Thymus (tissue), 11 donors: ENCODE data around the gene CLSTN2. TPM values are rescaled to one million over a fixed set of nuclear protein-coding genes. Genes with fewer than 3 reads are reported as not detected.

Source experiments
- DNase-seq, 9 donors: peaks; one replicate each; pipeline ENCODE4 v3.0.0-alpha.2; 2013; ENCODE audit warnings: low spot score in 9 of 9, low read depth in 6 of 9, missing footprints in 1 of 9
- H3K27ac ChIP-seq, 2 donors: one replicate each; pipeline ENCODE4 v1.5.1; 2013; ENCODE audit warnings: control low read depth in 1 of 2, low read depth in 1 of 2, low read length in 1 of 2, mild to moderate bottlenecking in 1 of 2, moderate library complexity in 1 of 2
- H3K27me3 ChIP-seq, 2 donors: one replicate each; pipeline ENCODE4 v1.5.1; 2013; ENCODE audit warnings: low read length in 1 of 2; ENCODE audit not compliant: control insufficient read depth in 2 of 2, insufficient read depth in 1 of 2
- H3K36me3 ChIP-seq, 2 donors: one replicate each; pipeline ENCODE4 v1.5.1; 2013; ENCODE audit warnings: low read length in 1 of 2, mild to moderate bottlenecking in 1 of 2, moderate library complexity in 1 of 2; ENCODE audit not compliant: control insufficient read depth in 2 of 2, insufficient read depth in 2 of 2
- H3K4me1 ChIP-seq, 2 donors: one replicate each; pipeline ENCODE4 v1.5.1; 2013; ENCODE audit warnings: low read length in 2 of 2; ENCODE audit not compliant: control insufficient read depth in 2 of 2, insufficient read depth in 2 of 2
- H3K4me3 ChIP-seq, 2 donors: one replicate each; pipeline ENCODE4 v1.5.1; 2013; ENCODE audit warnings: low read length in 2 of 2, control low read depth in 1 of 2, mild to moderate bottlenecking in 1 of 2
- H3K9me3 ChIP-seq, 2 donors: one replicate each; pipeline ENCODE4 v1.5.1; 2013; ENCODE audit warnings: low read length in 1 of 2, mild to moderate bottlenecking in 1 of 2; ENCODE audit not compliant: control insufficient read depth in 2 of 2, insufficient read depth in 1 of 2
- WGBS: extraction: QIAGEN DNeasy Blood & Tissue Kit; methylation state at CpG from one replicate; pipeline ENCODE4 v1.1.7; 2013; 5-methylcytosine and 5-hydroxymethylcytosine counted together
- polyA plus RNA-seq: library from polyadenylated mRNA; stranded (reverse); fragments of 200-250 nt; gene quantifications from one replicate; pipeline ENCODE4 v1.2.3, GENCODE V29; 2013
- total RNA-seq: library from RNA; stranded (reverse); fragments of 120-200 nt; gene quantifications from one replicate; pipeline ENCODE4 v1.2.4, GENCODE V29; 2013
- donor health status: healthy.

Gene CLSTN2
- total and polyA plus RNA-seq, 2 donors, result 0.25 to 0.61 TPM

DNA sequence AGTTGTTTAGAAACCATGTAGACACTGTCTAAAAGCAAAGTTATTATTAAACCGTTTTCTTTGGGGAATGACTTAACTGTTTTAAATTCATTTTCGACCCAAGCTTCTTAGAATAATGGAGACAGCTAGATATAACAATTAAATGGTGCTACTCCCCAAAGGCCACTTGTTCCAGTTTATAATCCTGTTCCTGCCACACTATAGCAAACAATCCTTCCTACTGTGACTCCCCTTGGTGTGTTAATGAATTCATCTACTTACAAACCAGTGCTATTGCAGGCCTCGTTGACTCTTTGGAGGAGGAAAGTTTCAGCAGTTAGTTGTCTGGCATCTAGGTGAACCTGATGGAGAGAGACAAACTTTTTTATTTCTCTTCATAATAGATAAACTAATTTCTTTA lies 25.2 kb upstream of the CLSTN2 start:
- no peak overlapping the region for H3K27ac ChIP-seq
- no peak for DNase-seq
- H3K27me3 ChIP-seq, result no peaks in the 10 kb centered on the region
- H3K9me3 ChIP-seq, result no peaks in the 10 kb centered on the region
- no peaks in the 10 kb centered on the region for H3K36me3 ChIP-seq
- H3K4me3 ChIP-seq, result no peak overlapping the region
- 63% methylated on average over 3 of the region's 3 CpGs for WGBS
- no peaks in the 10 kb centered on the region for H3K4me1 ChIP-seq

GRCh38 chr3:139916271-139916670 lies 18.7 kb upstream of the CLSTN2 start:
- Histone ChIP-seq H3K9me3 (no peaks in the 10 kb centered on the region), H3K4me3 (no peak overlapping the region), H3K36me3 (no peaks in the 10 kb centered on the region), H3K27ac (no peak overlapping the region), H3K4me1 (no peaks in the 10 kb centered on the region), H3K27me3 (no peaks in the 10 kb centered on the region)
- WGBS, result 82% methylated on average over 2 of the region's 2 CpGs
- DNase-seq, result no peak

- no peak overlapping the region for H3K27ac ChIP-seq
- no peaks in the 10 kb centered on the region for H3K9me3 ChIP-seq
- no peaks in the 10 kb centered on the region for H3K4me1 ChIP-seq
- 92% methylated on average over 10 of the region's 10 CpGs for WGBS
- H3K4me3 ChIP-seq, result no peak overlapping the region
- no peaks in the 10 kb centered on the region for H3K36me3 ChIP-seq
- H3K27me3 ChIP-seq, result no peaks in the 10 kb centered on the region
- DNase-seq, result no peak
These were observed 17.7 kb upstream of the CLSTN2 start for GRCh38 chr3:139917226-139917785.

DNA sequence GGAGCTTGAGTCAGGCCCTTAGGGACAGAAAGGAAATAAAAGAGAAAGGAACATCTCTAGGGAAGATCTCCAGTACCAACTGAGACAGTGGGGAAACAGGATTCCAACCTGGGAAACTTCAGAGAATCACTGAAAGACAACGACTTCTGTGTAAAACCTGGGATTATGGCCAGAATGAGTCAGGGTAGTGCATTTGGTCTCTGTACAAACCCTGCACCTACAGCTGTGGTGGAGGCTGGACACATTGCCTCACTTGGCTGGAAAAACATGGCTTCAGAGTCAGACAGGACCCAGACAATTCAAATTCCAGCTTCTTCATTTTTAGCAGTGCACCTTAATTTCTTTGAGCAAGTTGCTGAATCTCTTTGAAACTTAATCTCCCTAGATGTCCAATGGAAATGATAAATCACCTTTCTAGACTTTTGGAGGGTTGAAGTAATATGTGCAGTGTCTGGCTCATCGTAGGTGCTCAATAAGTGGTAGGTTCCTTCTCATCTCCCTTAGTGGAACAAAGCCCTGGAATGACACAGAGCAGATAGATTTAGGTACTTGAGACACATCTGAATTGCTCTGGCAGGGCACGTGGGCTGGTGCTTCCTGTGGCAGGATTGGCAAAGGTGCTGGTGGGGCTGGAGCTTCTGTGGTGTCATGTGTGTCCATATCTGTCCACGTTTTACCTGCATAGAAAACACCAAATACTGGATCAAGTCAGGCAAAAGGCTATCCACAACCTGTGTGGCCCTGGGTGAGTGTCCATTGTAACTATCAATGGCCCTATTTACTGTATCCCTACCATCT lies 6.1 kb upstream of the CLSTN2 start:
- Histone ChIP-seq H3K36me3 (no peaks in the 10 kb centered on the region), H3K9me3 (no peaks in the 10 kb centered on the region), H3K4me1 (no peaks in the 10 kb centered on the region), H3K27me3 (peaks cover 7 to 13% of the 10 kb centered on the region in 2 donors), H3K27ac (no peak overlapping the region), H3K4me3 (no peak overlapping the region)
- no peak for DNase-seq
- 71% methylated on average over 4 of the region's 4 CpGs for WGBS

DNA sequence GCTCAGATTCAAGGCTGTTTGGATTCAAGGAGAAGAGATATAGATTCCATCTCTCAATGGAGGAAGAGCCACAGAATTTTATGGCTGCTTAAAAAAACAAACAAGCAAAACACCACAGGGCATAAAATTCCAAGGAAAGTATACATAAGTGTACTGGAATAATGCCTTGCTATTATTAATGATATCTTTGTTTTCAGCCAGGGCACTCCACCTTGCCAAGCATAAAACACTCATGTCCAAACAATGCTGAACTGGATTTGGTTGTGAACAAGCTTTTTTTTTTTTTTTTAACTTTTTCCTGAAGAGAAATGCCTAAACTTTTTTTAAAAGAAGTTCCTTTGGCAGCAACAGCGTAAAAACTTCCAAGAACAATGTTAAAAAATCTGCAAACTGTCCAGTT lies 4.8 kb upstream of the CLSTN2 start:
- no peak overlapping the region for H3K27ac ChIP-seq
- H3K9me3 ChIP-seq, result no peaks in the 10 kb centered on the region
- no peaks in the 10 kb centered on the region for H3K36me3 ChIP-seq
- no peak for DNase-seq
- no peak overlapping the region for H3K4me3 ChIP-seq
- 90% methylated on average over 1 of the region's 1 CpG for WGBS
- H3K27me3 ChIP-seq, result peaks cover 20 to 26% of the 10 kb centered on the region in 2 donors
- H3K4me1 ChIP-seq, result peaks cover 0 to 2% of the 10 kb centered on the region in 2 donors

DNA sequence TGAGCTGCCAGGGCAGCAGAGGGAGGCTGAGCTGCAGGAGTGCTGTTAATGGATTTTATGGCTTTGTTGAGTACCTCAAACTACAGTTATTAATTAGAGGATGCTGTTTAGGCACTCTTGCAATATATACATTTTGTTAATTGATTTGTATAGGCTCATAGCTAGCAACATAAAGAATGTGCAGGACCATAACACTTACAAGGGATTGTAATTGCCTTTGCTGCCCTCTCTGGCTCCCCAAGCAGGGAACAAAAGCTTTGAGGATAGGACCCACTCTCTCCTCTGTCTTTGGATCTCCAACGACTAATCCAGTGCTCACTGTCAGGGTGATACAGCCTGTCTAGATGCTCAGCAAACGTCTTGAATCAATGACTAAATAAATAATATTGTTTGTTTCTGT lies 1.2 kb upstream of the CLSTN2 start:
- DNase-seq, result no peak
- H3K27ac ChIP-seq, result no peak overlapping the region
- H3K4me3 ChIP-seq, result no peak overlapping the region
- 33% methylated on average over 2 of the region's 2 CpGs for WGBS
- H3K4me1 ChIP-seq, result peaks cover 2 to 8% of the 10 kb centered on the region in 2 donors
- H3K9me3 ChIP-seq, result no peaks in the 10 kb centered on the region
- peaks cover 36 to 51% of the 10 kb centered on the region in 2 donors for H3K27me3 ChIP-seq
- no peaks in the 10 kb centered on the region for H3K36me3 ChIP-seq

DNA sequence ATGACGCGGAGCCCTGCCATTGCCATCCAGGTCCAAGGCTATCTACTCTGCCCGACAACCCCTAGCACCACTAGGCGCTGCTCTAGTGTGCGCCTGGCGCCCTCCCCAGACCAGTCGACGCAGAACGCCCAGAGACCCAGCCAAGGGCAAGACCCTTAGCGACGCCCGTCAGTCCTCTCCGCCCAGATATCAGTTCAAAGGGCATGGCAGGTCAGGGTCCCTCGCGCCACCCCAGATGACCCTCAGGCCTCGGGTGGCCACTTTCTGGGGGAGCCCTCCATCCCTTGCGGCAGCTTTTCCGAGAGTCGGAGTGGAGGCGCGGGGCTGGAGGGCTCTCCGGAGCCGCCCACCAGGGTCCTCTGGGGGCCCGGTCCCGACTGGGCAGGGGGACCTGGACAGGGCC lies 371 bp upstream of the CLSTN2 start:
- H3K36me3 ChIP-seq, result no peaks in the 10 kb centered on the region
- DNase-seq, result no peak
- H3K9me3 ChIP-seq, result no peaks in the 10 kb centered on the region
- peak overlapping the region in 1 of 2 donors; percentile 25 for H3K4me3 ChIP-seq
- no peak overlapping the region for H3K27ac ChIP-seq
- peaks cover 36 to 51% of the 10 kb centered on the region in 2 donors for H3K27me3 ChIP-seq
- 6% methylated on average over 25 of the region's 25 CpGs for WGBS
- peaks cover 2 to 8% of the 10 kb centered on the region in 2 donors for H3K4me1 ChIP-seq

DNA sequence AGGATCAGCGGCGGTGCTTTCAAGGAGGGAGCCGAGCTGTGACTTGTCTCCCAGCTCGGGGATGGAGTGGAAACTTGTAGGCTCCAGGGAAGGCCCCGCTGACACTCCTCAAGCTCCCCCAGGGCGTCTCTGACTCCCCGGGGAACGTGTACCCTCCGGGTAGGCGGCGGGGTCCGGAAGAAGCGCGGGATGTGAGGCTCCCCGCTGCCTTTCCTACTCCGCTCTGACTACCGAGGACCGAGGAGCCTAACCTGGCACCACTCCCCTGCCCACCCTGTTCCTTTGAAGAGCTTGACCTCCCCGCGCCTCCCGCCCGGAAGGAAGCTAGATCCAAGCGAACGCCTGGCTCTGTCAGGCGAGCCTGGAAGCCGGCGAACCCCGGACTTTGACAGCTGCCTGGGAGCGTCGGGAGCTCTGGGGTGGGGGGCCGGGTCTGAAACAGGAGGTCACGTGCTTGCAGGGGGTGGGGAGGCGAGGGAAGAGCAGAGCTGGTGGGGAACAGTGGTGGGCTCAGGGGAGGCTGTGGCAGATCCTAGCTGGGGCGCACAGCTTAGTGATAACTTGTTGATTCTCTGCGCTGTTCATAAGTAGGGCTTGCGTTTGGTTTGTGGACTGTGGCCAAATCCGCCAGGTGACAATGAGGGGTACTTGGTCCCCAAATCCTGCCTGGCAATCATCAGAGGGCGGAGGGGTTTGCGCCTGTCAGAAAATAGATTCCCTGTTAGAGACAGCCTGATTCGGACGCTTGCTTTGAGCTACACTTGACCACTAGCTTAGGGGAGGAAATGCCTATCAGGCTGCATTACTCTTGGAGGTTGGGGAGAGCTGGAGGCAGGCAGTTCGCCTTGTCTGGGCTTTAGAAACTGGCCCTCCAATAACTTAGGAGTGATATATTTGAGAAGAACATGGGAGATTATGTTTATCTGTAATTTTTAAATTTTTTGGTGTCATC lies 1.2 kb downstream of the CLSTN2 start:
- H3K4me1 ChIP-seq, result peaks cover 2 to 8% of the 10 kb centered on the region in 2 donors
- no peak overlapping the region for H3K4me3 ChIP-seq
- DNase-seq, result no peak
- H3K27me3 ChIP-seq, result peaks cover 36 to 51% of the 10 kb centered on the region in 2 donors
- H3K9me3 ChIP-seq, result no peaks in the 10 kb centered on the region
- H3K27ac ChIP-seq, result no peak overlapping the region
- H3K36me3 ChIP-seq, result no peaks in the 10 kb centered on the region
- WGBS, result 6% methylated on average over 42 of the region's 42 CpGs
